Measurements from ENCODE around the gene PI4K2B. TPM values are rescaled to one million over a fixed set of nuclear protein-coding genes. Genes with fewer than 3 reads are reported as not detected.
"Not testable (repeated sequence)": the region's sequence is repeated elsewhere in the genome, so short reads cannot be mapped to it uniquely, and the experiment has no call there.

PI4K2B gene
- total RNA-seq, 5 donors from 2014 or later (not counting 1 experiment from before 2014, with no cell fraction given): 11.6 to 16.6 (median 14.6) TPM

- H3K27me3 Mint-ChIP-seq; H3K9me3 ChIP-seq; H3K36me3 ChIP-seq (ENCODE audit: control insufficient read depth in 2 of 2, extremely low read depth in 1 of 2, insufficient read depth in 1 of 2, low read length in 1 of 2); H3K27me3 ChIP-seq (replicated peaks in 1 of 2; ENCODE audit: control insufficient read depth in 2 of 2, extremely low read depth in 1 of 2, insufficient read depth in 2 of 2, low read length in 1 of 2); H3K9me3 Mint-ChIP-seq; ATAC-seq (replicated peaks in 1 of 4); DNase-seq; H3K4me3 ChIP-seq (ENCODE audit: control insufficient read depth in 1 of 2, extremely low read depth in 1 of 2, low read length in 1 of 2): not testable (repeated sequence)
- ChIA-PET POLR2A (interaction anchor here (0.6 to 1.7 kb wide), 3 partner anchors 76 to 655 kb away, joined by 3 to 11 read pairs (median 7); partner anchors contain the start of gene ZCCHC4 (in 2 of the 2)), CTCF (interaction anchor here (0.5 to 4.9 kb wide), 9 partner anchors 17 to 131 kb away, joined by 3 to 59 read pairs (median 6); partner anchors contain the start of gene ZCCHC4 (in 2 of the 2))
- peak overlapping the region; percentile 88 for H3K27ac ChIP-seq (ENCODE audit: low read length)
- Mint-ChIP-seq H3K4me1 (peaks cover 57 to 65% (median 60%) of the 10 kb centered on the region in 3 donors), H3K4me3 (peak overlapping the region; percentile 85 to 95 (median 90)), H3K27ac (peak overlapping the region; percentile 94 to 98), H3K36me3 (peaks cover 13% of the 10 kb centered on the region)
- no CpG with 5 or more reads among the region's 2 CpGs for WGBS (ENCODE audit: insufficient coverage)
- peaks cover 11 to 33% of the 10 kb centered on the region in 2 experiments for H3K4me1 ChIP-seq (ENCODE audit: control insufficient read depth in 1 of 2, extremely low read depth in 1 of 2, insufficient read depth in 2 of 2, low read length in 2 of 2)
These were observed 2.2 kb downstream of the PI4K2B start for GRCh38 chr4:25236030-25236429.

- Histone ChIP-seq H3K27me3 (replicated peaks in 1 of 2; ENCODE audit: control insufficient read depth in 2 of 2, extremely low read depth in 1 of 2, insufficient read depth in 2 of 2, low read length in 1 of 2) (no peaks in the 10 kb centered on the region), H3K27ac (ENCODE audit: low read length) (no peak overlapping the region), H3K9me3 (no peaks in the 10 kb centered on the region), H3K4me1 (ENCODE audit: control insufficient read depth in 1 of 2, extremely low read depth in 1 of 2, insufficient read depth in 2 of 2, low read length in 2 of 2) (peaks cover 11 to 33% of the 10 kb centered on the region in 2 experiments), H3K36me3 (ENCODE audit: control insufficient read depth in 2 of 2, extremely low read depth in 1 of 2, insufficient read depth in 1 of 2, low read length in 1 of 2) (no peaks in the 10 kb centered on the region), H3K4me3 (ENCODE audit: control insufficient read depth in 1 of 2, extremely low read depth in 1 of 2, low read length in 1 of 2) (no peak overlapping the region)
- peaks cover 12% of the 10 kb centered on the region for H3K36me3 Mint-ChIP-seq
- ChIA-PET POLR2A (no interaction called here), CTCF (interaction anchor here in 1 of 2 donors (0.6 kb wide), 1 partner anchor 93 kb away, joined by 4 read pairs; no protein-coding TSS in a partner anchor)
- peaks cover 61 to 71% (median 67%) of the 10 kb centered on the region in 3 donors for H3K4me1 Mint-ChIP-seq
- DNase-seq (no peak), ATAC-seq (replicated peaks in 1 of 4) (no peak)
- peaks cover 0 to 2% (median 0%) of the 10 kb centered on the region in 3 donors for H3K9me3 Mint-ChIP-seq
- no peak overlapping the region for H3K27ac Mint-ChIP-seq
- H3K27me3 Mint-ChIP-seq: no peaks in the 10 kb centered on the region
- WGBS (ENCODE audit: insufficient coverage): no CpG with 5 or more reads among the region's 2 CpGs
- H3K4me3 Mint-ChIP-seq: peak overlapping the region in 1 of 3 donors; percentile 36
These were observed 3.1 kb downstream of the PI4K2B start for GRCh38 chr4:25236971-25237370.

- peaks cover 14% of the 10 kb centered on the region for H3K36me3 Mint-ChIP-seq
- WGBS (ENCODE audit: insufficient coverage): 80% methylated on average over 1 of the region's 1 CpG
- H3K36me3 ChIP-seq (ENCODE audit: control insufficient read depth in 2 of 2, extremely low read depth in 1 of 2, insufficient read depth in 1 of 2, low read length in 1 of 2): no peaks in the 10 kb centered on the region
- H3K27ac ChIP-seq (ENCODE audit: low read length): no peak overlapping the region
- CTCF ChIA-PET: no interaction called here
- H3K27ac Mint-ChIP-seq: no peak overlapping the region
- H3K9me3 ChIP-seq: no peaks in the 10 kb centered on the region
- no peak overlapping the region for H3K4me3 ChIP-seq (ENCODE audit: control insufficient read depth in 1 of 2, extremely low read depth in 1 of 2, low read length in 1 of 2)
- POLR2A ChIA-PET: no interaction called here
- no peaks in the 10 kb centered on the region for H3K27me3 Mint-ChIP-seq
- H3K27me3 ChIP-seq (replicated peaks in 1 of 2; ENCODE audit: control insufficient read depth in 2 of 2, extremely low read depth in 1 of 2, insufficient read depth in 2 of 2, low read length in 1 of 2): no peaks in the 10 kb centered on the region
- no peak overlapping the region for H3K4me3 Mint-ChIP-seq
- no peaks in the 10 kb centered on the region for H3K9me3 Mint-ChIP-seq
- H3K4me1 ChIP-seq (ENCODE audit: control insufficient read depth in 1 of 2, extremely low read depth in 1 of 2, insufficient read depth in 2 of 2, low read length in 2 of 2): peaks cover 11 to 33% of the 10 kb centered on the region in 2 experiments
- ATAC-seq (replicated peaks in 1 of 4): no peak
- peaks cover 58 to 69% (median 63%) of the 10 kb centered on the region in 3 donors for H3K4me1 Mint-ChIP-seq
- DNase-seq: no peak
These were observed 4.2 kb downstream of the PI4K2B start for GRCh38 chr4:25238052-25238451.

- ATAC-seq (replicated peaks in 1 of 4); H3K36me3 ChIP-seq (ENCODE audit: control insufficient read depth in 2 of 2, extremely low read depth in 1 of 2, insufficient read depth in 1 of 2, low read length in 1 of 2); H3K27me3 ChIP-seq (replicated peaks in 1 of 2; ENCODE audit: control insufficient read depth in 2 of 2, extremely low read depth in 1 of 2, insufficient read depth in 2 of 2, low read length in 1 of 2); H3K9me3 Mint-ChIP-seq; H3K4me3 Mint-ChIP-seq; H3K9me3 ChIP-seq; H3K27ac ChIP-seq (ENCODE audit: low read length); POLR2A ChIA-PET; H3K27me3 Mint-ChIP-seq; H3K4me3 ChIP-seq (ENCODE audit: control insufficient read depth in 1 of 2, extremely low read depth in 1 of 2, low read length in 1 of 2); DNase-seq; H3K27ac Mint-ChIP-seq: not testable (repeated sequence)
- H3K36me3 Mint-ChIP-seq: peaks cover 25% of the 10 kb centered on the region
- CTCF ChIA-PET: interaction anchor here (1.0 to 1.6 kb wide), 2 partner anchors 61 to 72 kb away, joined by 3 to 5 read pairs; no protein-coding TSS in a partner anchor
- H3K4me1 Mint-ChIP-seq: peaks cover 63 to 72% (median 65%) of the 10 kb centered on the region in 3 donors
- H3K4me1 ChIP-seq (ENCODE audit: control insufficient read depth in 1 of 2, extremely low read depth in 1 of 2, insufficient read depth in 2 of 2, low read length in 2 of 2): peaks cover 11 to 29% of the 10 kb centered on the region in 2 experiments
- 97% methylated on average over 9 of the region's 15 CpGs for WGBS (ENCODE audit: insufficient coverage)
These were observed 5.7 kb downstream of the PI4K2B start for GRCh38 chr4:25239528-25239927.

GRCh38 chr4:25240754-25241210 lies 6.9 kb downstream of the PI4K2B start:
- H3K9me3 Mint-ChIP-seq: not testable (repeated sequence)

GRCh38 chr4:25242195-25242594 lies 8.4 kb downstream of the PI4K2B start:
- ATAC-seq (replicated peaks in 1 of 4); H3K4me3 Mint-ChIP-seq; DNase-seq; CTCF ChIA-PET; H3K27ac Mint-ChIP-seq; H3K36me3 ChIP-seq (ENCODE audit: control insufficient read depth in 2 of 2, extremely low read depth in 1 of 2, insufficient read depth in 1 of 2, low read length in 1 of 2); POLR2A ChIA-PET; H3K4me3 ChIP-seq (ENCODE audit: control insufficient read depth in 1 of 2, extremely low read depth in 1 of 2, low read length in 1 of 2); H3K9me3 ChIP-seq; H3K27me3 Mint-ChIP-seq; H3K9me3 Mint-ChIP-seq; H3K27ac ChIP-seq (ENCODE audit: low read length); H3K27me3 ChIP-seq (replicated peaks in 1 of 2; ENCODE audit: control insufficient read depth in 2 of 2, extremely low read depth in 1 of 2, insufficient read depth in 2 of 2, low read length in 1 of 2): not testable (repeated sequence)
- Mint-ChIP-seq H3K4me1 (peaks cover 48 to 69% (median 57%) of the 10 kb centered on the region in 3 donors), H3K36me3 (peaks cover 33% of the 10 kb centered on the region)
- peaks cover 0 to 16% of the 10 kb centered on the region in 2 experiments for H3K4me1 ChIP-seq (ENCODE audit: control insufficient read depth in 1 of 2, extremely low read depth in 1 of 2, insufficient read depth in 2 of 2, low read length in 2 of 2)
- WGBS (ENCODE audit: insufficient coverage): 100% methylated on average over 1 of the region's 3 CpGs

More at GRCh38 chr4:25240754-25241210, 6.9 kb downstream of the PI4K2B start:
- H3K9me3 ChIP-seq; H3K4me3 ChIP-seq (ENCODE audit: control insufficient read depth in 1 of 2, extremely low read depth in 1 of 2, low read length in 1 of 2); ATAC-seq (replicated peaks in 1 of 4); H3K36me3 ChIP-seq (ENCODE audit: control insufficient read depth in 2 of 2, extremely low read depth in 1 of 2, insufficient read depth in 1 of 2, low read length in 1 of 2); POLR2A ChIA-PET; H3K27me3 Mint-ChIP-seq; H3K27ac ChIP-seq (ENCODE audit: low read length); H3K27me3 ChIP-seq (replicated peaks in 1 of 2; ENCODE audit: control insufficient read depth in 2 of 2, extremely low read depth in 1 of 2, insufficient read depth in 2 of 2, low read length in 1 of 2): not testable (repeated sequence)
- peak overlapping the region in 1 of 3 donors; percentile 23 for H3K4me3 Mint-ChIP-seq
- peaks cover 28% of the 10 kb centered on the region for H3K36me3 Mint-ChIP-seq
- no CpG with 5 or more reads among the region's 1 CpG for WGBS (ENCODE audit: insufficient coverage)
- DNase-seq: peak in 1 of 35 experiments; percentile 14
- CTCF ChIA-PET: interaction anchor here in 1 of 2 donors (1.6 kb wide), 1 partner anchor 71 kb away, joined by 5 read pairs; no protein-coding TSS in a partner anchor
- H3K4me1 Mint-ChIP-seq: peaks cover 55 to 69% (median 61%) of the 10 kb centered on the region in 3 donors
- peak overlapping the region in 1 of 2 donors; percentile 8 for H3K27ac Mint-ChIP-seq
- peaks cover 5 to 24% of the 10 kb centered on the region in 2 experiments for H3K4me1 ChIP-seq (ENCODE audit: control insufficient read depth in 1 of 2, extremely low read depth in 1 of 2, insufficient read depth in 2 of 2, low read length in 2 of 2)
